Upper lobe of left lung (tissue), 6 donors: ENCODE results near the gene STAG3. TPM values are rescaled to one million over a fixed set of nuclear protein-coding genes. Genes with fewer than 3 reads are reported as not detected.

Experiments
- ATAC-seq, 2 donors: fragments of 200-7000 bp; cut with Tn5 transposase; one replicate each; pipeline ENCODE4 v1.9.1; 2022; ENCODE audit warnings: mild to moderate bottlenecking in 2 of 2, moderate library complexity in 2 of 2; ENCODE audit not compliant: low FRiP score in 2 of 2
- DNase-seq, 2 donors: peaks; one replicate each; pipeline ENCODE4 v3.0.0-alpha.2; 2019 to 2020
- H3K27ac ChIP-seq, 4 donors: fragments of 200-600 bp; sonication (generic); one replicate each; pipeline ENCODE4 v1.5.1; 2016 to 2019
- H3K27me3 ChIP-seq, 4 donors: fragments of 200-600 bp; sonication (generic); one replicate each; pipeline ENCODE4 v1.5.1; 2017 to 2019
- H3K36me3 ChIP-seq, 4 donors: fragments of 200-600 bp; sonication (generic); one replicate each; pipeline ENCODE4 v1.5.1; 2016 to 2019
- H3K4me1 ChIP-seq, 4 donors: fragments of 200-600 bp; sonication (generic); one replicate each; pipeline ENCODE4 v1.5.1; 2018 to 2019
- H3K4me3 ChIP-seq, 4 donors: fragments of 200-600 bp; sonication (generic); one replicate each; pipeline ENCODE4 v1.5.1; 2017 to 2019; ENCODE audit warnings: mild to moderate bottlenecking in 2 of 4, moderate library complexity in 1 of 4
- H3K9me3 ChIP-seq, 4 donors: fragments of 200-600 bp; sonication (generic); one replicate each; pipeline ENCODE4 v1.5.1; 2018 to 2019
- EP300 ChIP-seq, 4 donors: sonication (generic); formaldehyde crosslinking; IDR thresholded peaks; one replicate each; pipeline ENCODE4 v1.5.1; 2017; ENCODE audit warnings: antibody characterized with exemption in 4 of 4, control low read depth in 2 of 4
- POLR2A ChIP-seq, 4 donors: fragments of 450-650 bp; IDR thresholded peaks; one replicate each; pipeline ENCODE4 v1.5.1; 2016 to 2017; ENCODE audit warnings: antibody characterized with exemption in 4 of 4, mild to moderate bottlenecking in 2 of 4
- POLR2AphosphoS5 ChIP-seq, 2 donors: sonication (generic); formaldehyde crosslinking; IDR thresholded peaks; one replicate each; pipeline ENCODE4 v1.5.1; 2017; ENCODE audit warnings: antibody characterized with exemption in 2 of 2
- WGBS, 2 donors: methylation state at CpG; one replicate each; pipeline ENCODE4 v1.1.5; 2017 to 2018; 5-methylcytosine and 5-hydroxymethylcytosine counted together
- total RNA-seq, 6 donors: library from RNA; depleted of rRNA in 4 of 6; stranded (reverse); fragments of >200 nt in 4 of 6; gene quantifications; one replicate each; pipeline versions ENCODE4 v1.1.0 to v1.2.1, GENCODE V29; 2016 to 2021
- TF ChIP-seq, protein P1 (sequence below), 6 experiments: fragments of 450-650 bp in 4 of 6; fragments of 200-600 bp in 2 of 6; sonication (generic) in 2 of 6; IDR thresholded peaks; one replicate each; pipeline ENCODE4 v1.5.1; 2016 to 2019; ENCODE audit warnings: antibody characterized with exemption in 6 of 6
- donor health status: DM: no; HTN: no; CAD: no; lungs with moderate emphysema.
- donor health status: DM: no; HTN: yes; CAD: no; lungs with severe emphysema.

Gene STAG3
- total RNA-seq, 6 donors from 2014 or later, result 1.5 to 5.2 (median 2.8) TPM; not detected in 1

DNA sequence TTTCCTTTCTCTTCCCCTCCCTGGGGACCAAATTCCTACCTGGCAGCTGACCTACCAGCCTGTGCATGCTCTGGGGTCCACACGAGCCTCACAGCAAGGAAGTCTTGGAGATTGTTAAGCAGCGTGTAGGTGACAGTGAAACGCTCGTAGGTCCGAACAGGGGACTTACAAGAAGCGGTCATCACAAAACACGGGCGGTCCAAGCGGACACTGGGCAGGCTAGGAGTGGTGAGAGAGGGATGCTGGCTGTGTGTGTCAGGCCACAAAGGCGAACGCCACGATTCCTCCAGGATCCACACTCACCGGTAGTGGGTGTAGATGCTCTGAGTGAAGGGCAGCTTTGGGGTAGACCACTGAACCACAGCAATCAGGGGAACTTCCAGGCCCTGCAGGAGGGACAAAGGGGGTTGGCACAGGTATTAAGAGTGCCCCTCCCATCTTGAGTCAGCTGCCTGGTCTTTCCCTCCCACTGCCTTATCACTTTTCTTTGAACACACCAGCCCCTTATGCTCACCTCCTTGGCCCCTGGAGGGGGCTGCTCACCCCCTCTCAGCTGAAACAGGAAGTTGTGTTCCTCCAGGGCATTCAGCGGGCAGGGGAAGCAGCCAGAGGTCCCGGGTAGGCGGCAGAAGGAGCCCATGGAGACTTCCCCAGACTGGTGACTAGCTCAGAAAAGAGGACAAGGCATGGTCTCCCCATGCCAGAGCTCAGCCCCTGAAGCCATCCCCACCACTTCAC lies 21.2 kb upstream of the STAG3 start:
- 81 to 86% methylated on average over 16 of the region's 16 CpGs for WGBS, 2 donors
- H3K27ac ChIP-seq, result peak overlapping the region in 3 of 4 donors; percentile 6 to 89 (median 81)
- peaks cover 3 to 45% (median 36%) of the 10 kb centered on the region in 4 donors for H3K36me3 ChIP-seq
- no peaks in the 10 kb centered on the region for H3K9me3 ChIP-seq
- DNase-seq, result no peak
- no peak for ATAC-seq
- H3K4me3 ChIP-seq, result peak overlapping the region in 1 of 4 donors; percentile 98
- TF ChIP-seq EP300 (IDR thresholded peaks at IDR 0.05), result no peak
- TF ChIP-seq, protein P1, sequence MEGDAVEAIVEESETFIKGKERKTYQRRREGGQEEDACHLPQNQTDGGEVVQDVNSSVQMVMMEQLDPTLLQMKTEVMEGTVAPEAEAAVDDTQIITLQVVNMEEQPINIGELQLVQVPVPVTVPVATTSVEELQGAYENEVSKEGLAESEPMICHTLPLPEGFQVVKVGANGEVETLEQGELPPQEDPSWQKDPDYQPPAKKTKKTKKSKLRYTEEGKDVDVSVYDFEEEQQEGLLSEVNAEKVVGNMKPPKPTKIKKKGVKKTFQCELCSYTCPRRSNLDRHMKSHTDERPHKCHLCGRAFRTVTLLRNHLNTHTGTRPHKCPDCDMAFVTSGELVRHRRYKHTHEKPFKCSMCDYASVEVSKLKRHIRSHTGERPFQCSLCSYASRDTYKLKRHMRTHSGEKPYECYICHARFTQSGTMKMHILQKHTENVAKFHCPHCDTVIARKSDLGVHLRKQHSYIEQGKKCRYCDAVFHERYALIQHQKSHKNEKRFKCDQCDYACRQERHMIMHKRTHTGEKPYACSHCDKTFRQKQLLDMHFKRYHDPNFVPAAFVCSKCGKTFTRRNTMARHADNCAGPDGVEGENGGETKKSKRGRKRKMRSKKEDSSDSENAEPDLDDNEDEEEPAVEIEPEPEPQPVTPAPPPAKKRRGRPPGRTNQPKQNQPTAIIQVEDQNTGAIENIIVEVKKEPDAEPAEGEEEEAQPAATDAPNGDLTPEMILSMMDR (IDR thresholded peaks at IDR 0.05), result no peak
- no peak for TF ChIP-seq POLR2A (IDR thresholded peaks at IDR 0.05)
- no peak for TF ChIP-seq POLR2AphosphoS5 (IDR thresholded peaks at IDR 0.05)
- H3K27me3 ChIP-seq, result no peaks in the 10 kb centered on the region
- peaks cover 10 to 36% (median 31%) of the 10 kb centered on the region in 4 donors for H3K4me1 ChIP-seq

DNA sequence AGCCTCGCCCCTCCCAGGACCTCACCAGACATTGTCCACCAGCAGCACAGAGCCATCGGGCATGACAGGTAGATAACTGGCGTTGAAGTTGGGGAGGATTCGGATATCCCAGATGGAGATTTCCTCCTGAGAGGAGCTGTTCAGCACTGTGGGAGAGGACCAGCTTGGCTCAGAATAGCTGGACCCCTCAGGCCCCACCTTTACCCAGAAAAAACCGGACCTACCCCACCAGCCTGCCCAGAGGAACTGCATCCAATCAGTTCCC lies 20.7 kb upstream of the STAG3 start:
- WGBS, 2 donors, result 65 to 86% methylated on average over 5 of the region's 5 CpGs
- ATAC-seq (no peak), DNase-seq (no peak)
- H3K9me3 ChIP-seq, result no peaks in the 10 kb centered on the region
- H3K27ac ChIP-seq, result peak overlapping the region; percentile 6 to 92 (median 85)
- peaks cover 3 to 45% (median 36%) of the 10 kb centered on the region in 4 donors for H3K36me3 ChIP-seq
- TF ChIP-seq, protein P1 (IDR thresholded peaks at IDR 0.05), result no peak
- TF ChIP-seq EP300 (IDR thresholded peaks at IDR 0.05) (no peak), POLR2AphosphoS5 (IDR thresholded peaks at IDR 0.05) (no peak), POLR2A (IDR thresholded peaks at IDR 0.05) (no peak)
- H3K4me1 ChIP-seq, result peaks cover 10 to 36% (median 28%) of the 10 kb centered on the region in 4 donors
- H3K4me3 ChIP-seq, result peak overlapping the region in 1 of 4 donors; percentile 98
- H3K27me3 ChIP-seq, result no peaks in the 10 kb centered on the region

DNA sequence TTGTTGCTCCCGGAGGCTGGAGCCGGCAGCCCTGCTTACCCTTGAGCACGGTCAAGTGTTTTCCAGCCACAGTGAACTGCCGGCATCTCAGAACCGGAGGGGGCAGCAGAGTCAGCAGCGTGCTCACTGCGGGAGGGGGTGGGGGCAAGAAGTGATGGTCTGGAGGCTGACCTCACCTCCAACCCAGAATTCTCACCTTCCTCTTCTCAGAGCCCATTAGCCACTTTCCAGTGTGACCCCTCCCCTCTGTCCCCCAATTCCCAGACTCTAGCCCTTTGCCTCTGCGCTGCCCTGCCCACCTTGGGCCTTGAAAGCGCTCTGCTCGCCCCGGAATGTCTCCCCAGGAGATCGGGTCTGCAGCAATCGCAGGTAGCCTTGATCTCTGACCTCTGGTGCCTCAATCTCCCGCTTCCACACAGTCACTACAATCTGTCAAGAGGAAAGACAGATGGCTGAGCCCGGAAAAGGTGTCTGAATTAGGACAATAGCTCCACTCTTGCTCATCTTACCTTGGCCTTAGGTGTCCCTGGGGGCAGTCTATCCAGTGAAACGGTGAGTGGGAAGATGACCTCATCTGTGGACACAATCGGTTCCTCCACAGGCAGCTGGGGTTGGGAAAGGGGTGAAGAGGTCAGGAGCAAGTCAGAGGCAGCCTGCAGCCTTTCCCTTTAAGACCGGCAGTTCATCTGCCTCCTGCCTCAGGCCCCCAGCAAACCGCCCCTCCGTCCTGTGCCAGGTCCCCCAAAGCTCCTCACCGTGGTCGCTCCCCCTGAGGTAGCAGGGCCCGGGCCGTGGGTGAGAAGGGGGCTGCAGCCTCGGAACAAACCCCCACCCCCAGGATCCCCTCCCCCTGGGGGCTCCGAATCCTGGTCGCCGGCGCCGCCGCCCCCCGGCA lies 20.1 kb upstream of the STAG3 start:
- Histone ChIP-seq H3K27ac (peak overlapping the region; percentile 77 to 92 (median 85)), H3K9me3 (no peaks in the 10 kb centered on the region), H3K4me1 (peaks cover 10 to 36% (median 27%) of the 10 kb centered on the region in 4 donors), H3K36me3 (peaks cover 3 to 45% (median 35%) of the 10 kb centered on the region in 4 donors), H3K4me3 (peak overlapping the region; percentile 83 to 98 (median 94)), H3K27me3 (no peaks in the 10 kb centered on the region)
- peak in 1 of 2 donors; percentile 83 for DNase-seq
- peak in 1 of 2 donors; percentile 54 for ATAC-seq
- WGBS, 2 donors, result 45 to 48% methylated on average over 14 to 23 of the region's 32 CpGs
- TF ChIP-seq POLR2A (IDR thresholded peaks at IDR 0.05), result no peak
- TF ChIP-seq POLR2AphosphoS5 (IDR thresholded peaks at IDR 0.05), result peak; percentile 29
- TF ChIP-seq, protein P1 (IDR thresholded peaks at IDR 0.05), result peak in 1 of 6 experiments; percentile 8
- no peak for TF ChIP-seq EP300 (IDR thresholded peaks at IDR 0.05)

- H3K4me1 ChIP-seq, result peaks cover 10 to 36% (median 23%) of the 10 kb centered on the region in 4 donors
- TF ChIP-seq POLR2A (IDR thresholded peaks at IDR 0.05), result peak in 2 of 4 donors; percentile 32 to 66
- TF ChIP-seq, protein P1 (IDR thresholded peaks at IDR 0.05), result peak in 1 of 6 experiments; percentile 35
- peak; percentile 54 to 64 for TF ChIP-seq POLR2AphosphoS5 (IDR thresholded peaks at IDR 0.05)
- TF ChIP-seq EP300 (IDR thresholded peaks at IDR 0.05), result no peak
- H3K4me3 ChIP-seq, result peak within 1 kb of the TSS; percentile 83 to 98 (median 94)
- ATAC-seq, result peak; percentile 91 to 97
- H3K36me3 ChIP-seq, result peaks cover 3 to 37% (median 30%) of the 10 kb centered on the region in 4 donors
- H3K9me3 ChIP-seq, result no peaks in the 10 kb centered on the region
- H3K27ac ChIP-seq, result peak within 1 kb of the TSS; percentile 77 to 92 (median 85)
- 1 to 5% methylated on average over 7 to 43 of the region's 87 CpGs for WGBS, 2 donors
- peak; percentile 95 to 98 for DNase-seq
- no peaks in the 10 kb centered on the region for H3K27me3 ChIP-seq
These were observed 19.3 kb upstream of the STAG3 start, which contains the start of gene TRAPPC14 for GRCh38 chr7:100158229-100159098. TSS of gene TRAPPC14 (minus strand) at chr7:100158723. CDS start at chr7:100158499, 224 bp downstream.
